Astrocyte of the spinal cord (primary cell): ENCODE measurements around the gene ZNF483.
A peak's percentile ranks its signal among the peaks of the same experiment; 100 is the strongest.

Source experiments
- DNase-seq: peaks from one replicate; pipeline ENCODE4 v3.0.0; 2011; ENCODE audit warnings: low read depth, low spot score
- H3K4me3 ChIP-seq: 2 replicates; pipeline ENCODE4 v1.5.1; 2011; ENCODE audit warnings: low read depth, mild to moderate bottlenecking, low read length, moderate library complexity
- CTCF ChIP-seq: IDR thresholded peaks from 2 replicates; pipeline ENCODE4 v1.5.1; 2012; ENCODE audit warnings: low read depth, mild to moderate bottlenecking, low read length, inconsistent platforms
- in situ Hi-C: cut with HindIII; loops from 2 replicates; pipeline ENCODE4 v1.10.0; 2017; ENCODE audit warnings: low sequenced_read_pairs

ZNF483 gene

GRCh38 chr9:111525056-111525977, at the start of gene ZNF483:
TSS of gene ZNF483 (plus strand) at chr9:111525179. CDS start at chr9:111527396, 2,217 bp downstream.
- DNase-seq = peak; percentile 77
- in situ Hi-C loops = no loop called here
- H3K4me3 ChIP-seq = peak within 1 kb of the TSS; percentile 61
- TF ChIP-seq CTCF = no peak

- DNase-seq = no peak
- no peak for TF ChIP-seq CTCF
- H3K4me3 ChIP-seq = no peak overlapping the region
- in situ Hi-C loops = no loop called here
These were observed 49.8 kb upstream of the ZNF483 start for GRCh38 chr9:111475195-111475594.

- in situ Hi-C loops = no loop called here
- no peak overlapping the region for H3K4me3 ChIP-seq
- TF ChIP-seq CTCF = no peak
- no peak for DNase-seq
These were observed 47.3 kb upstream of the ZNF483 start for GRCh38 chr9:111477677-111478076.

GRCh38 chr9:111481885-111482636, 42.9 kb upstream of the ZNF483 start:
- in situ Hi-C loops = no loop called here

GRCh38 chr9:111482694-111483438, 42.1 kb upstream of the ZNF483 start:
- H3K4me3 ChIP-seq = peak overlapping the region; percentile 92
- no peak for TF ChIP-seq CTCF
- DNase-seq = peak; percentile 63
- in situ Hi-C loops = no loop called here

More at GRCh38 chr9:111481885-111482636, 42.9 kb upstream of the ZNF483 start:
- DNase-seq = peak; percentile 32
- peak overlapping the region; percentile 92 for H3K4me3 ChIP-seq
- TF ChIP-seq CTCF = no peak

- DNase-seq = peak; percentile 43
- in situ Hi-C loops = no loop called here
- no peak for TF ChIP-seq CTCF
- H3K4me3 ChIP-seq = peak overlapping the region; percentile 92
These were observed 41.5 kb upstream of the ZNF483 start for GRCh38 chr9:111483439-111483857.
